Spleen (tissue), 7 donors: ENCODE data around the gene NACC1.

ENCODE experiments used
- CTCF ChIP-seq, 11 experiments: fragments of 200-600 bp in 7 of 11; fragments of 450-650 bp in 4 of 11; sonication (generic) in 4 of 11; IDR thresholded peaks in 8 of 11; conservative IDR thresholded peaks in 3 of 11; 1 replicate in 7 of 11; 2 replicates in 4 of 11; pipeline versions ENCODE4 v1.4.0 to v1.8.0; 2016 to 2021; ENCODE audit warnings: antibody characterized with exemption in 11 of 11, inconsistent platforms in 4 of 11, mild to moderate bottlenecking in 1 of 11
- POLR2A ChIP-seq, 3 donors: fragments of 450-650 bp; IDR thresholded peaks; one replicate each; pipeline ENCODE4 v1.5.1; 2017; ENCODE audit warnings: antibody characterized with exemption in 3 of 3, mild to moderate bottlenecking in 1 of 3
- POLR2AphosphoS5 ChIP-seq, 3 donors: sonication (generic); formaldehyde crosslinking; IDR thresholded peaks; one replicate each; pipeline ENCODE4 v1.5.1; 2017; ENCODE audit warnings: antibody characterized with exemption in 3 of 3
- donor health status: DM: no; HTN: no; CAD: no; lungs with moderate emphysema.
- donor health status: DM: no; HTN: no; CAD: no.
- donor health status: DM: no; HTN: no; CAD: no.

DNA sequence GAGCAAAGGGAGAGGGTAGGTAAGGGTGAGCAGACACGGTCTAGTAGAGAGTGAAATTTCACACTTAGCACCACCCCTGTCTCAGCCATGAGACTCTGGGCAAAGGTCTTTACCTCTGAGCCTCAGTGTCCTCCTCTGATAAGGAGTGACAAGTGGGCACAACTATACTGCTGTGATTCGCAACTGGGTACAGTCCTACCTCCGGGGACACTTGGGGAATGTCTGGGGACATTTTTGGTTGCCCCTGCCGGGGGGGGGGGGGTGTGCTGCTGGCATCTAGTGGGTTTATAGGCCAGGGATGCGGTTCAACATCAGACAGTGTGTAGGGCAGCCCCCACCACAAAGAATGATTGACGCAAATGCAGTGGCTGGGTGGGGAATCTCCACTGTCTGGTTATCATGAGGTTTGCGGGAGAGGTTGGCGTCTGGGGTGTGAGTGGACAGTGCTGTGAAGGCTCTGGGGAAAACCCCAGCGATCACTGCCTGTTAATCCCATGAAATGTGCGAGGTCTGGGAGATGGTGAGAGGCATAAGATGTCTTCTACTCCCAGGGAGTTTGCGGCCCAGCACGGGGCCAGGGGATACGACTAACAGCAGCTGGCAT is 4.3 kb downstream of the NACC1 start:
- TF ChIP-seq CTCF (IDR thresholded peaks at IDR 0.05 in 8 of 11, conservative IDR thresholded peaks at IDR 0.05 in 3 of 11) (no peak), POLR2AphosphoS5 (IDR thresholded peaks at IDR 0.05) (no peak), POLR2A (IDR thresholded peaks at IDR 0.05) (no peak)
